ENCODE measurements around the gene FBXO36.
A peak's percentile ranks its signal among the peaks of the same experiment; 100 is the strongest.

FBXO36 gene

DNA sequence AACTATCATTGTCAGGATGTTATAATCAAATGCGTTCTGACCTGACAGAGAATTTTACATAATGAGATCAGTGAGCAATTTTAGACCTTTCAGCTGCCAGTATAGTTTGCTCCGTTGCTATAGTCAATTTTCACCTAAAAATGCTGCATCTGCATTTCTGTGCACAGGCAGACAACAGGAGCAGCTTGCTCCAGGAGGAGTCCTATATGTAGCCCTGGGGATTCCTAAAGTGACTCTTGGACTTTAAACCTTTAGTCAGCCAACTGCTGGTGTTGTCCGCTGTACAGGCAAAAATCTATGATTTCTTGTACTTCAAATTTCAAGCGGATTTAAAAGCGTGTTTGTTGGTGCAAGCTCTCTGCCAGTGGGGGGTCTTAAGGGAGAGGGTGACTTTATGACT is 120.7 kb downstream of the FBXO36 start:
- no peak for DNase-seq (ENCODE audit: low spot score in 2 of 2)
- Mint-ChIP-seq H3K4me3 (no peak overlapping the region), H3K36me3 (no peaks in the 10 kb centered on the region), H3K27ac (no peak overlapping the region), H3K9me3 (no peaks in the 10 kb centered on the region), H3K4me1 (no peaks in the 10 kb centered on the region)
- ATAC-seq, result no peak

- H3K36me3 Mint-ChIP-seq, result no peaks in the 10 kb centered on the region
- H3K4me3 Mint-ChIP-seq, result no peak overlapping the region
- no peak for ATAC-seq
- H3K9me3 Mint-ChIP-seq, result no peaks in the 10 kb centered on the region
- H3K27ac Mint-ChIP-seq, result no peak overlapping the region
- DNase-seq (ENCODE audit: low spot score in 2 of 2), result no peak
- H3K4me1 Mint-ChIP-seq, result no peaks in the 10 kb centered on the region
Observed at GRCh38 chr2:230043461-230043860, 121.2 kb downstream of the FBXO36 start.

- ATAC-seq (no peak), DNase-seq (ENCODE audit: low spot score in 2 of 2) (no peak)
- Mint-ChIP-seq H3K36me3 (no peaks in the 10 kb centered on the region), H3K9me3 (no peaks in the 10 kb centered on the region), H3K4me3 (no peak overlapping the region), H3K27ac (no peak overlapping the region), H3K4me1 (no peaks in the 10 kb centered on the region)
Observed at GRCh38 chr2:230046491-230046890, 124.2 kb downstream of the FBXO36 start.

GRCh38 chr2:230048010-230048671 is 125.8 kb downstream of the FBXO36 start:
- Mint-ChIP-seq H3K9me3 (no peaks in the 10 kb centered on the region), H3K4me3 (no peak overlapping the region), H3K27ac (no peak overlapping the region), H3K36me3 (no peaks in the 10 kb centered on the region), H3K4me1 (no peaks in the 10 kb centered on the region)
- ATAC-seq (no peak), DNase-seq (ENCODE audit: low spot score in 2 of 2) (no peak)

- DNase-seq (ENCODE audit: low spot score in 2 of 2) (no peak), ATAC-seq (no peak)
- H3K4me3 Mint-ChIP-seq, result no peak overlapping the region
- no peaks in the 10 kb centered on the region for H3K9me3 Mint-ChIP-seq
- H3K36me3 Mint-ChIP-seq, result no peaks in the 10 kb centered on the region
- H3K4me1 Mint-ChIP-seq, result no peaks in the 10 kb centered on the region
- no peak overlapping the region for H3K27ac Mint-ChIP-seq
Observed at GRCh38 chr2:230050136-230050535, 127.8 kb downstream of the FBXO36 start.

DNA sequence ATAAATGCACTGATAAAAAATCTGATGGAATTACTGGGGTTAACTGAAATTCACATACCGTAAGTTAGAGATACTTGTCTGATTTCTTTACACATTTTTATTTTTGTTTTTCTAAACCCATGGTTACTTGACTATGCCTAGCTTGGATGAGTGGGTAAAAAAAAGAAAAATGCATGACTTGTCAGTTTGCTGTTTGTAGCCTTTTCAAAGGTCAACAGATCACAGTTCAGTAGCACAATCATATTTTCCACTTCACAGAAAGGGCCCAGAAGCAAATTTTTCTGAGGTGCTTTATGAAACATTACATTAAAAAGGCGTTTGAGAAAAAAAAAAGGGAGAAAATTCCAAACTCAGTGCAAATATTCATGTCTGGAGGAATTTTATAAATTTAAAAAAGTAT is 130.0 kb downstream of the FBXO36 start:
- Mint-ChIP-seq H3K9me3 (no peaks in the 10 kb centered on the region), H3K4me3 (no peak overlapping the region)
- no peak for ATAC-seq

DNA sequence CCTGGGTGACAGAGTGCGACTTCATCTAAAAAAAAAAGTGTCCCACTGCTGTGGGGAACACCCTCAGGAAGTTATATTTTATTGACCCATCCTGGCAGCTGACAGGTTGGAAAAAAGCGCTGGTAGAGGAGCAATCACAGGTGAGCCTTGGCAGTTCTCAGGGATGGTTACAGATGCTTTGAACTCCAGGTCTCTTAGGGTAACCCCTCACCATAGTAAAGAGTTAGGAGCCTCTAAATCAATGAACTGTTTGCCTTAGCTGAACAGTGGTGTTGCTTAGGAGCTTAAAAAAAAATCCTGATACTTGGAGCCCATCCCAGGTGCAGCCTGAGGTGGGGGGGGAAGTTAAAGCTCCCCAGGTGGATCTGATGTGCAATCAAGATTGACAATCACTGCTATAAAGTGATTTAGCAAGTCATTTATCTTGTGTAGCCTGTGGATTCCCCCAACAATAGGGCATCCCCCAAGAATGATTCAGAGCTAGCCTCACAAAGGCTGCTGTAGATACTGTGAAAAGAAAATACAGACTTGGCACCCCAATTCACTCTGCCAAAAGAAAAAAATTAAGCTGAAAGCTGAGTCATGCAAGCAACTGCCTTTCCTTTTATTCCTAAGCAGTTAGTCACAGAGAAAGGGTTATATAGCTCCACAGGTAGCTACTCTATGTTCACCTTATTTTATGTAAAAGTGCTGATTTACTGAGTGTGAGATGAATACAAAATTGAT is 131.6 kb downstream of the FBXO36 start:
- no peak overlapping the region for H3K27ac Mint-ChIP-seq
- DNase-seq (ENCODE audit: low spot score in 2 of 2) (no peak), ATAC-seq (peak; percentile 75)
- no peaks in the 10 kb centered on the region for H3K4me1 Mint-ChIP-seq
- no peaks in the 10 kb centered on the region for H3K9me3 Mint-ChIP-seq
- H3K4me3 Mint-ChIP-seq, result no peak overlapping the region
- no peaks in the 10 kb centered on the region for H3K36me3 Mint-ChIP-seq

More for the DNA sequence above, 130.0 kb downstream of the FBXO36 start:
- H3K27ac Mint-ChIP-seq, result no peak overlapping the region
- no peak for DNase-seq (ENCODE audit: low spot score in 2 of 2)
- no peaks in the 10 kb centered on the region for H3K4me1 Mint-ChIP-seq
- no peaks in the 10 kb centered on the region for H3K36me3 Mint-ChIP-seq

DNA sequence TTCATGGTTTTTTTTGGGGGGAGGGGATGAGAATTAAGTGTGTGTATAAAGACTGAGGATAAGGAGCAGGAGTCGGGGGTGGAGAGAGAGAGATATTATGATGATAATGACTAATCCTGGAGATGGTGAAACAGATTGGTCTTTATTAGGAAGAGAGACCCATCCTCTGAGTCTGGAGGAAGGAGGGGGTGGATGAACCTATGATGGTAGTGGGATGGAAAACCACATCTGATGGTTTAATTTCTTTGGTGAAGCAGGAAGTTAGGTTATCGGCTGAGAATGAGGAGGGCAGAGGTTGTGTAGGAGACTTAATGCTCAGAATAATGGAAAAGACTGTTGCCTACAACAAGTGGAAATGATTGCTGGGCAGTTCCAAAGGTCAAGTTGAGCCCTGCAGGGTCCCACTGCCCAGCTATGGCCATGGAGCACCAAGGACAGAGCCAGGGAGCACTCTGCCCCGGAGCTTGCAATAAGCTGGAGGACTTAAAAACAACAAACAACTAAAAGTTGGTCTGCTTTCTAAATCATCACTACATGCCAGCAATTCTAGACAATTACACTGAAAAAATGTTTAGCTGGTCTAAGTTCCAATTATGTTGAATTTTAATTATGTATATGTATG is 138.5 kb downstream of the FBXO36 start:
- Mint-ChIP-seq H3K9me3 (no peaks in the 10 kb centered on the region), H3K36me3 (no peaks in the 10 kb centered on the region), H3K27ac (no peak overlapping the region), H3K4me1 (peaks cover 5% of the 10 kb centered on the region), H3K4me3 (no peak overlapping the region)
- no peak for ATAC-seq
- no peak for DNase-seq (ENCODE audit: low spot score in 2 of 2)
